Tibial nerve (tissue), 4 donors: ENCODE results near the gene NEDD4. TPM values are rescaled to one million over a fixed set of nuclear protein-coding genes. Genes with fewer than 3 reads are reported as not detected.

Experiments used
- DNase-seq, 2 donors: peaks; one replicate each; pipeline ENCODE4 v3.0.0-alpha.2; 2019; ENCODE audit warnings: low spot score in 2 of 2
- H3K27ac ChIP-seq, 4 donors: fragments of 200-600 bp; sonication (generic) in 3 of 4; one replicate each; pipeline ENCODE4 v1.5.1; 2017 to 2019; ENCODE audit warnings: mild to moderate bottlenecking in 1 of 4
- H3K27me3 ChIP-seq, 2 donors: fragments of 200-600 bp; sonication (generic) in 1 of 2; one replicate each; pipeline versions ENCODE4 v1.5.1 to v1.6.0; 2017 to 2019
- H3K36me3 ChIP-seq, 3 donors: fragments of 200-600 bp; sonication (generic); one replicate each; pipeline ENCODE4 v1.5.1; 2018 to 2019
- H3K4me1 ChIP-seq, 4 donors: fragments of 200-600 bp; sonication (generic) in 3 of 4; one replicate each; pipeline ENCODE4 v1.5.1; 2017 to 2019
- H3K4me3 ChIP-seq, 4 donors: fragments of 200-600 bp; sonication (generic) in 3 of 4; one replicate each; pipeline ENCODE4 v1.5.1; 2017 to 2019; ENCODE audit warnings: mild to moderate bottlenecking in 1 of 4, moderate library complexity in 1 of 4
- H3K9me3 ChIP-seq, 4 donors: fragments of 200-600 bp; sonication (generic) in 3 of 4; one replicate each; pipeline ENCODE4 v1.5.1; 2017 to 2019
- CTCF ChIP-seq, 5 experiments: fragments of 200-600 bp in 3 of 5; fragments of 450-650 bp in 2 of 5; sonication (generic) in 3 of 5; IDR thresholded peaks; one replicate each; pipeline ENCODE4 v1.5.1; 2016 to 2019; ENCODE audit warnings: antibody characterized with exemption in 5 of 5, mild to moderate bottlenecking in 3 of 5, moderate library complexity in 2 of 5
- EP300 ChIP-seq, 2 donors: sonication (generic); formaldehyde crosslinking; IDR thresholded peaks; one replicate each; pipeline ENCODE4 v1.6.1; 2017; ENCODE audit warnings: antibody characterized with exemption in 2 of 2, mild to moderate bottlenecking in 1 of 2
- POLR2A ChIP-seq, 2 donors: fragments of 450-650 bp; IDR thresholded peaks; one replicate each; pipeline ENCODE4 v1.6.1; 2017; ENCODE audit warnings: antibody characterized with exemption in 2 of 2, mild to moderate bottlenecking in 2 of 2, moderate library complexity in 2 of 2
- WGBS, 2 donors: methylation state at CpG; one replicate each; pipeline ENCODE4 v1.1.5; 2018; 5-methylcytosine and 5-hydroxymethylcytosine counted together
- total RNA-seq, 4 donors: library from RNA; depleted of rRNA; stranded (reverse); fragments of >200 nt; gene quantifications; one replicate each; pipeline ENCODE4 v1.1.0, GENCODE V29; 2016

NEDD4 gene
- total RNA-seq, 4 donors from 2014 or later: 8.4 to 12.9 (median 12.2) TPM

GRCh38 chr15:55799291-55800212 is 193.9 kb downstream of the NEDD4 start:
- H3K9me3 ChIP-seq: no peaks in the 10 kb centered on the region
- peak in 1 of 2 donors; percentile 14 for DNase-seq
- H3K36me3 ChIP-seq: no peaks in the 10 kb centered on the region
- WGBS, 2 donors: 47 to 48% methylated on average over 10 of the region's 10 CpGs
- H3K4me1 ChIP-seq: peaks cover 0 to 6% (median 0%) of the 10 kb centered on the region in 4 donors
- TF ChIP-seq POLR2A (IDR thresholded peaks at IDR 0.05): no peak
- TF ChIP-seq CTCF (IDR thresholded peaks at IDR 0.05): peak in 2 of 5 experiments; percentile 25 to 26
- TF ChIP-seq EP300 (IDR thresholded peaks at IDR 0.05): no peak
- H3K27me3 ChIP-seq: no peaks in the 10 kb centered on the region
- no peak overlapping the region for H3K27ac ChIP-seq
- no peak overlapping the region for H3K4me3 ChIP-seq

DNA sequence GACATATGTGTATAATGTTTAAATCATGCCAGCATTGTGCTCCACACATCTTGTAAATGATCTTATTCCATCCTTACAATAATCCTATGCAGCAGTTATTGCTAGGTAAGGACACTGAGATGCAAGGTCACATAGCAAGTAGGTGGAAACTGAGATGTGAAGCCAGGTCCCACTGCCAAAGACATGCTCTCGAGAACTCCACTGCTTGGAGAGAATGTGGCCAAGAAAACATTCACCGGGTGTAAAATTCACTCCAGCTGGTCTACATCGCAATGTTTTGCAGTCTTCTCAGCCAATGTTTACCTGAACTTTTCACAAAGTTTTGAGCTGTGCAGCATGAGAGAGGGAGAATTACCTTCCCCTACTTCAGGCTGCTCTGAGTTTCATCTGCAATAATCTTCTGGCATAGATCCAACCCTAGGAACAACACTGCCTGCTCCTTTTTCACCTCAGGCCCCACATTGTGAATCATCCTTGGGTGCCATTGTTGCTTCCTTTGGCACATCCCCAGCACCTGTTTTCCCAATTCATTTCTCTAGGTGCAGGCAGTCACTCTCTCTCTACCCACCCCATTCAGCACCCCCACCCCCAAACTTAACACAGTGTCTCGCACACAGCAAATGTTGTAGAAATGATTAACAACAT is 197.0 kb downstream of the NEDD4 start:
- DNase-seq: no peak
- WGBS, 2 donors: 67 to 79% methylated on average over 4 of the region's 4 CpGs
- TF ChIP-seq POLR2A (IDR thresholded peaks at IDR 0.05): no peak
- no peak for TF ChIP-seq CTCF (IDR thresholded peaks at IDR 0.05)
- no peak for TF ChIP-seq EP300 (IDR thresholded peaks at IDR 0.05)
- Histone ChIP-seq H3K27me3 (no peaks in the 10 kb centered on the region), H3K36me3 (no peaks in the 10 kb centered on the region), H3K27ac (no peak overlapping the region), H3K4me3 (no peak overlapping the region), H3K4me1 (peaks cover 0 to 6% (median 0%) of the 10 kb centered on the region in 4 donors), H3K9me3 (no peaks in the 10 kb centered on the region)

DNA sequence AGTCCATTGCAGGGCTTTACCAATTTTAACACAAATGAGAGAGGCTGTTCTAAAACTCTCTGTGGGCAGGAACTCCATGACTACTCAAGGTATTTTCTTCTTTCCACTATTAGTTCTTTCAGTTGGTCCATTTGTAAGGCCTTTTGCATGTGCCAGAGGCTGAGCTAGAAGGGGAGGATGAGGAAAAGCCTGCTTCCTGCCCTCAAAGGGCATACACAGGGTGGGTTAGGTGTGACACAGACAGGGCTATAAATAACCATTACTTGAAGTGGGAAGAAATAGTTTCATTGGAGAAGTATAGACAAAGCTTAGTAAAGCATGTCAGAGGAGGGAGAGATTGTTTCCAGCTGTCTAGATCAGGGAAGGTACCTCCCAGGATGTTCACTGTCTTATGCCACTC is 198.4 kb downstream of the NEDD4 start:
- no peaks in the 10 kb centered on the region for H3K27me3 ChIP-seq
- H3K4me3 ChIP-seq: no peak overlapping the region
- H3K4me1 ChIP-seq: peaks cover 0 to 6% (median 0%) of the 10 kb centered on the region in 4 donors
- no peak overlapping the region for H3K27ac ChIP-seq
- H3K9me3 ChIP-seq: no peaks in the 10 kb centered on the region
- TF ChIP-seq CTCF (IDR thresholded peaks at IDR 0.05) (no peak), EP300 (IDR thresholded peaks at IDR 0.05) (no peak), POLR2A (IDR thresholded peaks at IDR 0.05) (no peak)
- no peak for DNase-seq
- H3K36me3 ChIP-seq: no peaks in the 10 kb centered on the region

- no peak overlapping the region for H3K27ac ChIP-seq
- H3K4me3 ChIP-seq: no peak overlapping the region
- H3K27me3 ChIP-seq: no peaks in the 10 kb centered on the region
- no peaks in the 10 kb centered on the region for H3K9me3 ChIP-seq
- 89 to 92% methylated on average over 3 of the region's 3 CpGs for WGBS, 2 donors
- H3K4me1 ChIP-seq: no peaks in the 10 kb centered on the region
- no peak for DNase-seq
- TF ChIP-seq POLR2A (IDR thresholded peaks at IDR 0.05) (no peak), CTCF (IDR thresholded peaks at IDR 0.05) (no peak), EP300 (IDR thresholded peaks at IDR 0.05) (no peak)
- H3K36me3 ChIP-seq: no peaks in the 10 kb centered on the region
Observed at GRCh38 chr15:55791551-55792400, 201.6 kb downstream of the NEDD4 start.
